Renal cortex interstitium (tissue), 11 donors: ENCODE data around the gene GFRA1. TPM values are rescaled to one million over a fixed set of nuclear protein-coding genes. Genes with fewer than 3 reads are reported as not detected.

Experiments
- DNase-seq, 11 donors: peaks; one replicate each; pipeline ENCODE4 v3.0.0-alpha.2; 2013; ENCODE audit warnings: low read depth in 9 of 11, low spot score in 4 of 11; ENCODE audit errors: extremely low read depth in 1 of 11
- polyA plus RNA-seq, 3 donors: library from polyadenylated mRNA; unstranded; fragments of 120-200 nt; gene quantifications; one replicate each; pipeline ENCODE4 v1.2.1, GENCODE V29; 2013; ENCODE audit not compliant: insufficient read length in 3 of 3

The GFRA1 gene
- polyA plus RNA-seq, 3 donors = 27.1 to 30.2 (median 29.2) TPM

DNA sequence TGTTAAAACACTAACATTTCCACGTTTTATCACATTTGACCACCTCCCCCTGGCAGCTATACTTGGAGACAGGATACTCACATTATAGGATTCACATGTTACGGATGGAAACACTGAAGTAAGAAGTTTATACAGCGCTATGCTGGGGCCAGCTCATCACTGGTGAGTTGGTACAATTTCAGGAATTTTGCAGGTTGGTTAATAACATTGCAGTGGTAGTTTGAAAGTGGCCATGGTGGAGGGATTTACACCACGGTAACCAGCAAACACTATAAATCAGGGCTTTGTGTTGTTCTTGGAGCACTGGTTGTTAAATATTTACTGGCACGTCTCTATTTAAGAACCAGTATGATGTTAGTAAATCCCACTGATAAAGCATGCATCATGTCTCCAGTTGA lies 174.0 kb downstream of the GFRA1 start:
- no peak for DNase-seq

DNA sequence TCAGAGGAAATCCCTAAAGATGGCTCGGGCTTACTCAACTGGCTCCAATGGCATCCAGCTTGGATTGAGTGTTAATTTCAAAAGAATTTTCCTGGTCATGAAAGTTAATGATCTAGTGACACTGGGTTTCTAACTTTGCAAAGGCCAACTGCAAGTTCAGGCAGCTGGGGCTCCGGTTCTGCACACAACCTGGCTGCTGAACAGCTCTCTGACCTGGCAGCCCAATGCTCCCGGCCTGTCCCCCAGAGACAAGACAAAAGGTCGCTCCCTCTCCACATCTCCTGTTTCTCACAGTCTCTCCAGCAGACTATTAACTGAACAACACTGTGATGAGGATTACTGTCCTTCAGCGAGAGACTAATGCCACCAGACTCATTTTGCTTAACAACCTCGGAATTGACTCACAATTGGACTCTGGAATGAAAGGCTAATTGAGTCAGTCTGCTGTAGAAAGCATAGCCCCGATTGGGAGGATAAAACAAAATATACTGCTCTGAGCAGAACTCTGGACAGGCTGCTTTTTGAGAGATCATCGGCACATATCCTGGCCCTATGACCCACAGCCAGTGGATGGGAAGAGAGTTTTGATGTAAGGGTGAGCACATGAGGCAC lies 174.5 kb downstream of the GFRA1 start:
- peak in 6 of 11 donors; percentile 56 to 76 (median 67) for DNase-seq

DNA sequence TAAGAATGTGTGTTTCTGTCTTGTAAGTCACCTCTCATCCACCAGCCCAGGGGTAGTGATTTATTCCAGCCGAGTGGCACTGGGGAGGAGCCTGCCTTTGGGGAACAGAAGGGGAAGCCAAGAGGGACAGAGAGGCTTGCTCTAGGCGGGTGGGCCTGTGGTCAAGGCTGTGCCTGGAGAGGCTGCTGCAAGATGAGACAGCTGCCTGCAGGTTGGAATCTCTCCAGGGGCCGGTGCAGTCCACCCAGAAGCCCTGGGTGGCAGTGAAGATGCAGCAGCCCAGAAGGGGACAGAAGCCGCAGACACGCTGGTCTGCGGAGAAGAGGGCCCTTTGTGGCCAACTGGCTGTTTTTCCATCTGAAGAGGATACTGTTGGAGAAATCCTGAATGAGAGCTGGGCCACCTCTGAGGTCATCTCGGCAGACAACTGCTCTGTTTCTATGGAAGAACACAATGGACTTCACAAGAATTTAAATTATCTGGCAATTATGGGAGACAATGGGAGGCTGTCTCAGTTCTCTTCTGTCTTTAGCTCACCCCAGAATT lies 175.7 kb downstream of the GFRA1 start:
- no peak for DNase-seq

DNA sequence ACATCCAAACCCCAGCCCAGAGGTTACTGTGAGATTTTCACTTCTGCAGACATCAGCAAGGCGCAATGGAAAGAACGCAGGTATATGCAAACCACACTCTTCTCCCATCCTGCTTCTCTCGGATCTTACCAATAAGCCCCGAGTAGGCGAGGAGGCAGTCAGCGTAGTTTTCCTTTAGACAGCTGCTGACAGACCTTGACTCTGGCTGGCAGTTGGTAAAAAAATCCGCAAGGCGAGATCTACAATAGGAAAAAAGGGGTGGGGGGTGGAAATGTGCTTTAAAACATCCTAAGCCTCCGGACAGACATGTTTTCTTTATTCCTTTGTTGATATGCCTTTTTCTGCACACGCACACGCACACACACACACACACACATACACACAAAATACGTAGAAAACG lies 176.5 kb downstream of the GFRA1 start:
- no peak for DNase-seq

DNA sequence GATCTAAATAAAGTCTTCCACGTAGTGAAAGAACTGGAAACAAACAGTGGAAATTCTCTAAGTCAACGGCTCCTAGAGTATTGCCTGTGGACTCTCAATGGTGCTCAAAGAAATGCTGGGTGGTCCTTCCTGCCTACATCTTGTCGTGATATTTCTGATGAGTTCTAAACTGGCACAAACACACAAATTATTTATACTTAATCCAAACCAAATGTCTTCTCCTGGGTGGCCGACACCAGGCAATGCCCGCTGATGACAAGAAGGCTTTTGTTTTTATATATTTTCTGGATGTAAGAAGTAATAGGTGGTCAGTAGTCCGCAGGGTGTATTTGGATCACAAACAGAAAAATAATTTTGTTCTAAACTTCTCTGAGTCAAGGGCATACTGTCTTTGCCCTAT lies 178.7 kb downstream of the GFRA1 start:
- no peak for DNase-seq

DNA sequence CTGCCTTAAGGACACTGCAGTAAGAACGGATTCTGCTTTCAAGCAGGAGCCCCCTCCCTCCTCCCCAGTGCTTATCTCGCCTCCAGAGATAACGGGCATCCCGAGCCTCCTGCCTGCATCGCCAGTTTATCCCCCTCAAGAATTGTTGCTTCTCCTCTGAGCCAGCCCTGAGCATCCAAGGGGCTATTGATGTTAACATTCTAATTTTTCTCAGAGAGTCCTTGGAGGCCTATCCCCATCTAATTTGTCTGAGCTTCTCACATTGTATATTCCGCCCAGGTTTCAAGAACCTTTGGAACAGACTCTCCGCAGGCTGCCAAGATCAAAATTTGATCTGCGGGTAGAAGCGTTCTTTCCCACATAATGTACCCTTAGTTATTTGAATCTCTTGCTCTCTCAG lies 180.0 kb downstream of the GFRA1 start:
- DNase-seq = no peak

DNA sequence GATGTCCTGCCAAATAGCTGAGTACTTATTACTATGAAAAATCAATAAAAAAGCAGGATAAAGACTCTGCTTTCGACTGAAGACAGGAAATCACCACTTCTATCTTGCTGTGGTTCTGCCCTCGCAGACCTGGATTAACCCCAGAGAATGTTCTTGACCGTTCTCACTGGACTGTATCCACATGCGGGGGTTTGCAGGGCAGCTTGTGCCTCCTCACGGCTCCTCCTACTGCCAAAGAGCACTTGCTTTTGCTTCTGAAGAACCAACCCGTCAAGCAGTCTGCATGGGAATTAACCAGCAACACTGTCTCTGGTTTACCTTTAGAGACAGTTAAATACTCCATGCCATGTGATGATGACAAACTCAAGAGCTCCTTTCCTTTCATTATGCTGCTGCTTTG lies 184.0 kb downstream of the GFRA1 start:
- DNase-seq = no peak

DNA sequence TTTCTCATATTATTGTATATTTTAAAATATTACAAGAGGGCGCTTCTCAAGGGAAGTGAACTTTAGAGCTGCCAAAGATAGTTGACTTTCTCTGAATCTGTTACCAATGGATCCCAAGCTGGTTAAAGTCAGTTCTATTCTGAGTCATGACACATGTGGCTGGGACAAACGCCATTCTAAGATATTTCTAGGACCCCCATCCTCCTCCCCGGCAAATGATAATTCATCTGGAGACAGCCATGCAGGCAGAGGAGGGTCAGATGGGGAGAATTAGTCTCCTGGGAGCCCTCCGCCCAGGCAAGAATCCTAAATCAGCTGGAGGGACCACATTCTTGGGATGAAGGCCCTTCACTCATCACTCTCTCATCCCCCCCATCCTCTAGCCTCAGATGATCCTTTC lies 187.7 kb downstream of the GFRA1 start:
- no peak for DNase-seq

DNA sequence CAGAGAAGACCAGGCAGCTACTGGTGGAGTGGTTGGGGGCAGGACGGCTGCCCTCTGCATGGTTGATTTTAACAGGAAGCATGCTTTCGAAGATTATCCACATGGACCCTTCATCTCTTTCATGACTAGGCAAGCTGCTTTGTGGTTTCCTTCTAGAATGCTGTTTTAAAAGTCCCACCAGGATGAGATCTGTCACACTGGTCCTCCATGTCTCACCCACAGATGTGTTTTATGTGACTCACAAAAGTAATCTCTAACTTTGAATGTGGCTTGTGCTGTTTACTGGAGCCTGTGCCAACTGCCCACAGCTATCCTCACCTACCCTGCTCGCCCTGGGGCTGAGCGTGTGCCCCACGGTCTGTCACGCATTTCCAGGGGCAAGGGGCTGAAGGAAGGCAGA lies 188.8 kb downstream of the GFRA1 start:
- no peak for DNase-seq

DNA sequence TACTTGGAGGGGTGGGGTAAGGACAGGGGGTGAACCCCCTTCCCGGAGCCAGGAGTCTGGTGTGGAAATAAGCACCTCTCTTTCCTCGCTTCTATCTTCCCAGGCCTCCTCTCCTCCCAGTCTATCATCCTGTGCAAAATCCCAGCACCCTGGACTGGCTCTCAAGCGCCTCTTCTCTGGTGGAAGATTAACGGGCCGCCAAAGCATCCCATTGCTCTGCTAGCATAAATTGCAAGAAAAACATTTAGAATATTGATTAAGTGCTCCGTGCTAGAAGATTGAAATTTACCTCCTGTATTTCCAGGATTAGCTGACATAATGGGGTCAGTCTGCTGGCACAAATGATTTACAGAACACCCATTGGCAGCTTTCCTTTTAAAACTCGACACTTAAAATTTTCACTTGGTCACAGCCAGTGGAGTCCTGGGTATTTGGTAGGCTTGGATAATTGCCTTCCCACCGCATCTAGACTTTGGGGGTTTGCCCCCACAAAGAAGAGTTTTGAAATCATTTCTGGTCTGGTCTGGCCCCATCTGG lies 189.7 kb downstream of the GFRA1 start:
- DNase-seq = no peak

DNA sequence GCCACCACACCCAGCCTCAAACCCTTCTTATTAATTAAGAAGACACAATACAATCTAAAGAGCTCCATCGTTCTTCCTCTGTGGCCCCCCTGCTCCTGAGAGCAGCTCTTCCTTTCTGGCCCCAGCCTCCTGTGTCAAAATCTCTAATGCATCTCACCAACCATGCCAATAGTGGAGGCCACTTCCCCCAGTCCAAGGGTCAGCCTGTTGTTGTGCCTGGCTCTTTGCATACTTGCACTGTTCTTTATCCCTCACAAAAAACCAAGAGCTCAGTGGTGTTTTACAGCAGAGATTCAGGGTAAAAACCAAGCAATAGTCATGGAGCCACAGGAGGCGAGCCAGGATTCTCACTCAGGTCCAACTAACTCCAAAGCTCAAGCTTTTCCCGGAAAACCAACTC lies 190.2 kb downstream of the GFRA1 start:
- no peak for DNase-seq

DNA sequence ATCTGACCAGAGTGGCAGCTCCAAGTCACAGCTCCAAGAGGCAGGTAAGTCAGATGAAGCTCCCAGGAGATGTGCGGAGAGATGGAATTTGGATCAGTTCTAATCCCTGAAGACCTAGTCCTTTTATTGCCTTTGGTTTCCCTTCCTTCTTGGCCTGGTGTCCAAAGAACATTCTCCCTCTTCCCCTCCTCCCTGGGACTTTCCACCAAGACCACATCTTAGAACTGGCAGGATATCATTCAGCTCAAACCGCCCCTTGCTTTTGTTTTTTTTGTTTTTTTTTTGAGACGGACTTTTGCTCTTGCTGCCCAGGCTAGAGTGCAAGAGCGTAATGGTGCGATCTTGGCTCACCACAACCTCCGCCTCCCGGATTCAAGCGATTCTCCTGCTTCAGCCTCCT lies 190.8 kb downstream of the GFRA1 start:
- no peak for DNase-seq

DNA sequence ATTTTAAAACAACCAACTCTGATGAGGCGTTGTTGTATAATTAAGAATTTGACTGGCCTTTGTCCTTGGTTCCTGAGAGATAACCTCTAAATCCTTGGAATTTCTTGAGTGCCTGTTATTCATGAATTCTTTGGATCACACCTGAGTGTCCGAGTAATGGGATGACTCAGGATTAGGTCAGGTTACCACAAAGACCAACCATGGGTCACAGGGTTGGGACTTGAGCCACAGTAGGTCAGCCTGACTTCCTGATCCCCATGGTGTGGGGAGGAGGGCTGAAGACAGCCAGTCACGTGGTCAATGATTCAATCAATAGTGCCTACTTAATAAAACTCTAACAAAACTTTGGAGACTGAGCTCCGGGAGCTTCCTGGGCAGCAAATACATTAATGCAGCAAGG lies 192.5 kb downstream of the GFRA1 start:
- no peak for DNase-seq

DNA sequence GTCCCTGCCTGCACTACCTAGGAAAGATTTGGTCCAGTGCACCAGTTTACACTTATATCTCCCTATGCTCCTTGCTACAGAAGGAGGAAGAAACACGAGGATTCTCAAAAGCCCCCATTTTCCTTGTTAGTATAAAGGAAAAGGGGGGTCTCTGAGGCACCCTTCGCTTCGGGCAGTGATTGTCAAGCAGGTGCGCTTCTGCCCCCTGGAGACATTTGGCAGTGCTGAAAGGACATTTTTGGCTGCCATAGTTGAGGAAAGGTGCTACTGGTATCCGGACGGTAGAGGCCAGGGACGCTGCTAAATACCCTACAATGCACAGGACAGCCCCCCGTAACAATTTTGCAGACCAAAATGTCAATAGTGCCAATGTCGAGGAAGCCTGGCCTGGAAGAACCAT lies 193.7 kb downstream of the GFRA1 start:
- DNase-seq = no peak

DNA sequence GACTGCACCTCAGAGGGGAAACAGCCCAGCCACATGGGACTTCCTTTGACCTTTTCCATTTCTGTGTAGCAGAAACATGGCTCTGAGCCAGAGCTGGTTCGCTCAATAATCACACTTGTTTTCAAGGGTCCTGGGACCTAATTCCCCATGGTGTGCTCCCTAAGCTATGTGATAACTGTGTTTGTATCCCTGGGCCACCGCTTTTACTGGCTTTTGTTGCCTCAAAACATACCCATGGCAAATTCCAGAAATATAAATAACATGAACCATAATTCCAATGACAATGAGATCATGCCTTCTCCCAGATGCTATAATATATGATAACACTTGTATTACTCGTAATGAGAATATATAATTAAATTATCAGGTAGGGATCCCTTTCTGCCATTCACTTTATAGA lies 196.4 kb downstream of the GFRA1 start:
- no peak for DNase-seq

DNA sequence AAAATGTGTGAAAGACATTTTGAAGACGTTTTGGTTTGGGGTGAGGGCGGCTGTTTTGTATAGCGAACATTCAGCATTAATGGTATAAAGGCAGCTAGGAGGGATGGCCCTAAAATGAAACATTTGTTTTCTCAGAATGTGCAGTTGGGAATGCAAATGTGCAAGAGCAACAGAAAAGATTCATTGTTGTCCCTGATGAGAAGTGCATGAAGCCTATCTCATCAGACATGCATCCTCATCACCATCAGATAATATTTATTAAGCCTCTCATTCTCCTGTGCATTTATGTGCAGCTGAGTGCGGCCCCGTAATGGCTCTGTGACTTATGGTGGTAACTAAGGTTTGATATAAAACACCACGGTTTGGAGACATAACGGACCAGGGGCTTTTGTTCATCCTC lies 199.5 kb downstream of the GFRA1 start:
- no peak for DNase-seq

DNA sequence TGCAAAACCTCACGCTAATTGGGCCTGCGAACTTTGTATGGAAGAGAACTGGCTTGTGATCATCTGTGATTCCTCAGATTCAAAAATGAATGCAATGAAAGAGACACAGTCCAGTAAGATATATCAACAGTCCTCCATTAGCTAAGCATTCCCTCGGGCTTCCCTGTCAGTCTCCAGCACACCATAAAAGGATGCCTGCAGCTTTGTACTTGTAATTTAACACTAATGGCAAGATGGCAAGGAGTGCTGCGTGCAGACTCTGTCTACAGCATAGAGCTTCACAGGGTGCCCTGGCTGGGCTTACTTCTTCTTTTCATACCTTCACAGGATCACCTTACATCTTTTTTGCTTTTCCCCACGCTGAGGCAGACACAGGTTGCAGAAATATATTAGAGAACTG lies 200.0 kb downstream of the GFRA1 start:
- DNase-seq = no peak

DNA sequence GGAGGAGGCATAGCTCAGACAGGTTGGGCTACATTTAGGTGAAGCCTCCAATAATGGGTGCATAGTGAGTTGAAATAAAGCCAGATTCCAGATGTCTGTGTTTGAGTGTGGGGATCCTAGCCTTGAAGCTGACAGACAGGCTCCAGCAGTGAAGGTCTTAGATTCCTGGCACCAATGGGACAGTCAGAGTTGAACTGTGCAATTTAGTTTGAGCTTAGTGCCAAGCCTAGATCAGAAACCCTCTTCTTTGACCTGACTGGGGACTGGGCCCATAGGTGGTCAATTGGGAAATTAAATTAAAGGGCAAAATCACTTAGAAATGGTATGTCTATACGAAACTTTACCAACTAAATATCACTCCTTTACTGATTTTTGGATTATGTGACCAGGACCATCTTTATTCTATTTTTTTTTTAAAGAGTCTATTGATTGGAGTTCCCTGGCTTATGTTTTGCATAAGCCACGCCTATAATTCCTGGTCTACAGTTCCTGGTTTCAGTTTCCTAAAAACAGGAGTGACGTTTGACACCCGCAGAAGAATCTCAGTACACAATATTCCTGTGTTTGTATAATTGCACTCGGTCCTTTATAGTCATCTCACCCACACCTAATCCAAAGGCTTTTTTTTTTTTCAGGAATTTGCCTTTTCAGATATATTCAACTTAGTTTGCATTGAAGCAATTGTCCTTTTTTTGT lies 201.4 kb downstream of the GFRA1 start:
- no peak for DNase-seq

DNA sequence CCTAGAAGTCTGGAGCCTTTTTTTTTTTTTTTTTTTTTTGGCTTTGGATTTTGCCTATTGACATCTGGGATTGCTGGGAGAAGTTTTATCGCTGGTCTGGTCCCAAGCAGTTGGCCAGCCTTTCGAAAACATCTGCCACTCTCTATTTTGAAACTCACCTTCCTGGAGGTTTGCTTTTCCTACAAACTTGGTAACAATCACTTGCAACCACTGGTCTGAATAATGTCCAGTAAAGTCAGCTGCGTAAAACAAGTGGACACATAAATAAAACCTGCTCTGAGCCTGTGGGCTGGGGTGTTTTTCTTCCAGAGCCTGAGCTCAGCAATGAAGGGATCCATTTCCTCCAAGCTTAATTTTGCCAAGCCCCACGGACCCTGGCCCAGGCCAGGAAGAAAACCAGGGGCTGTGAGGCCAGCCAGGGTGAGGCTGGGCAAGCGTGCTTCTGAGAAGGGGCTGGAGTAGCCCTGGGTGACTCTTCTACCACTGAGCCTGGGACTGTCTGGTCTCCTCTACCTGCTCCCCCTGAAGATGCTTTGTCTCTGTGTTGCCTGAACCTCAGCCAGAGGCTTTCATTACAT lies 202.2 kb downstream of the GFRA1 start:
- DNase-seq = no peak

DNA sequence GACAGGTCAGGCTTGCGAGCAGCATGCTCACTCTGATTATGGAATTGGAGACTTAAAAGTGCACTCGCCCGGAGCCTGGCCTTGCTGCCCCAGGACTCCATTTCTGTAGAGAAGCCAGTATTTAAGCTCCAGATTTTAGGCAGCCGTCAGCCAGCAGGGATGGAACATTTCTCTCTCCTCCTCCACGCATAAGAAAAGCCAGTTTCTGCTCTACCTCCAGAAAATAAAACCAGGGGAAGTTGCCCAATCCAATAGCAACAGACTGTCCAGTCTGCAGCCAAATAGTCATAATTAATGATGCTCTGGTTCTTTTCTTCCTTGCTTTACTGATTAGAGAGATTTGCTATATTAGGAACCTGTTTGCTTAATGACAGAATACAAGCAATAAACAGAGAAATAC lies 203.2 kb downstream of the GFRA1 start:
- DNase-seq = no peak
